ENCODE data around the gene TRIM49C. TPM values are rescaled to one million over a fixed set of nuclear protein-coding genes. Genes with fewer than 3 reads are reported as not detected.
"Not testable (repeated sequence)": the region's sequence is repeated elsewhere in the genome, so short reads cannot be mapped to it uniquely, and the experiment has no call there.

TRIM49C gene
- not detected for polyA plus RNA-seq (2012; ENCODE audit: missing spikeins)

GRCh38 chr11:90030806-90031205 lies at the start of gene TRIM49C:
Gene TRIM49C, plus strand, starts transcription at chr11:90031106. Its CDS starts 4,106 bp downstream, at chr11:90035212.
- DNase-seq (ENCODE audit: insufficient read length); FAIRE-seq: not testable (repeated sequence)

- not testable (repeated sequence) for DNase-seq (ENCODE audit: insufficient read length); FAIRE-seq
These were observed 6.7 kb upstream of the TRIM49C start for GRCh38 chr11:90024184-90024583.

- DNase-seq (ENCODE audit: insufficient read length); FAIRE-seq: not testable (repeated sequence)
These were observed 20.8 kb downstream of the TRIM49C start for GRCh38 chr11:90051591-90052209.

GRCh38 chr11:90052311-90052710 lies 21.4 kb downstream of the TRIM49C start:
- DNase-seq (ENCODE audit: insufficient read length) = not testable (repeated sequence)

GRCh38 chr11:90053545-90053944 lies 22.6 kb downstream of the TRIM49C start:
- not testable (repeated sequence) for DNase-seq (ENCODE audit: insufficient read length); FAIRE-seq

More at GRCh38 chr11:90052311-90052710, 21.4 kb downstream of the TRIM49C start:
- not testable (repeated sequence) for FAIRE-seq

- not testable (repeated sequence) for FAIRE-seq; DNase-seq (ENCODE audit: insufficient read length)
These were observed 54.7 kb downstream of the TRIM49C start, which contains the start of gene UBTFL1 for GRCh38 chr11:90085650-90086049. Gene UBTFL1, plus strand, starts transcription at chr11:90085950. Its CDS starts 0 bp downstream, at chr11:90085950.

GRCh38 chr11:90088731-90089130 lies 57.8 kb downstream of the TRIM49C start:
- DNase-seq (ENCODE audit: insufficient read length); FAIRE-seq: not testable (repeated sequence)

All from GM12892 (cell line).